HepG2 (cell line): Measurements from ENCODE around the gene TEF. TPM values are rescaled to one million over a fixed set of nuclear protein-coding genes. Genes with fewer than 3 reads are reported as not detected.

Source experiments
- ATF2 ChIP-seq: sonication (generic); formaldehyde crosslinking; IDR thresholded peaks from 2 replicates; pipeline ENCODE4 v1.4.0; 2020; ENCODE audit warnings: missing genetic modification reagents
- DRAP1 ChIP-seq: IDR thresholded peaks from 2 replicates; pipeline ENCODE4 v1.6.1; 2016; ENCODE audit warnings: missing genetic modification reagents, missing compliant biosample characterization
- FOXA1 ChIP-seq, 2 experiments: fragments of 450-650 bp in 1 of 2; sonication (generic) in 1 of 2; formaldehyde crosslinking in 1 of 2; IDR thresholded peaks; 2 replicates each; pipeline versions ENCODE4 v1.4.0 to v1.6.1; 2016 to 2020; ENCODE audit warnings: missing genetic modification reagents in 1 of 2
- HMG20A ChIP-seq: IDR thresholded peaks from 2 replicates; pipeline ENCODE4 v1.6.1; 2016; ENCODE audit warnings: borderline replicate concordance
- MAF1 ChIP-seq: sonication (generic); formaldehyde crosslinking; IDR thresholded peaks from 2 replicates; pipeline ENCODE4 v1.5.0; 2020; ENCODE audit warnings: missing genetic modification reagents, borderline replicate concordance
- MTF1 ChIP-seq: sonication (generic); formaldehyde crosslinking; IDR thresholded peaks from 2 replicates; pipeline ENCODE4 v1.5.0; 2020; ENCODE audit warnings: missing genetic modification reagents
- NCOA2 ChIP-seq: sonication (generic); formaldehyde crosslinking; IDR thresholded peaks from 2 replicates; pipeline ENCODE4 v1.8.0; 2022; ENCODE audit warnings: inconsistent platforms
- NFYB ChIP-seq: sonication (generic); formaldehyde crosslinking; IDR thresholded peaks from 2 replicates; pipeline ENCODE4 v1.4.0; 2020; ENCODE audit warnings: missing genetic modification reagents
- PHB2 ChIP-seq: fragments of 450-650 bp; IDR thresholded peaks from 2 replicates; pipeline ENCODE4 v1.6.1; 2018; ENCODE audit not compliant: partially characterized antibody
- RARA ChIP-seq: IDR thresholded peaks from 2 replicates; pipeline ENCODE4 v1.6.1; 2016; ENCODE audit warnings: missing genetic modification reagents, missing compliant biosample characterization
- SAP130 ChIP-seq: IDR thresholded peaks from 2 replicates; pipeline ENCODE4 v1.6.1; 2016; ENCODE audit warnings: low read depth
- SMAD1 ChIP-seq: sonication (generic); formaldehyde crosslinking; IDR thresholded peaks from 2 replicates; pipeline ENCODE4 v1.4.0; 2020; ENCODE audit warnings: missing genetic modification reagents, low read depth, mild to moderate bottlenecking, borderline replicate concordance
- TARDBP ChIP-seq: sonication (generic); formaldehyde crosslinking; IDR thresholded peaks from 2 replicates; pipeline ENCODE4 v1.8.0; 2022; ENCODE audit warnings: mild to moderate bottlenecking, missing genetic modification reagents
- TERF1 ChIP-seq: sonication (generic); formaldehyde crosslinking; IDR thresholded peaks from 2 replicates; pipeline ENCODE4 v1.8.0; 2022; ENCODE audit warnings: mild to moderate bottlenecking, missing genetic modification reagents, moderate library complexity
- ZBTB33 ChIP-seq: sonication (generic); formaldehyde crosslinking; IDR thresholded peaks from 2 replicates; pipeline ENCODE4 v1.4.0; 2020; ENCODE audit warnings: missing genetic modification reagents
- ZBTB34 ChIP-seq: sonication (generic); formaldehyde crosslinking; IDR thresholded peaks from 2 replicates; pipeline ENCODE4 v1.8.0; 2022; ENCODE audit warnings: mild to moderate bottlenecking, missing genetic modification reagents
- ZFP91 ChIP-seq: sonication (generic); formaldehyde crosslinking; IDR thresholded peaks from 2 replicates; pipeline ENCODE4 v1.9.0; 2022; ENCODE audit warnings: missing genetic modification reagents, mild to moderate bottlenecking, borderline replicate concordance
- ZFY ChIP-seq: sonication (generic); formaldehyde crosslinking; IDR thresholded peaks from 2 replicates; pipeline ENCODE4 v1.4.0; 2020; ENCODE audit warnings: missing genetic modification reagents
- ZNF317 ChIP-seq: sonication (generic); formaldehyde crosslinking; IDR thresholded peaks from 2 replicates; pipeline ENCODE4 v1.5.0; 2020; ENCODE audit warnings: mild to moderate bottlenecking, missing genetic modification reagents
- ZNF329 ChIP-seq: sonication (generic); formaldehyde crosslinking; IDR thresholded peaks from 2 replicates; pipeline ENCODE4 v1.9.0; 2021; ENCODE audit warnings: low read depth, mild to moderate bottlenecking, missing genetic modification reagents
- ZNF337 ChIP-seq: sonication (generic); formaldehyde crosslinking; IDR thresholded peaks from 2 replicates; pipeline ENCODE4 v1.5.1; 2020; ENCODE audit warnings: missing genetic modification reagents, low read depth, mild to moderate bottlenecking, borderline replicate concordance
- ZNF414 ChIP-seq: sonication (generic); formaldehyde crosslinking; IDR thresholded peaks from 2 replicates; pipeline ENCODE4 v1.5.0; 2020; ENCODE audit warnings: missing genetic modification reagents
- polyA plus RNA-seq, 8 experiments: library from polyadenylated mRNA; depleted of rRNA in 3 of 8; stranded (reverse) in 7 of 8; unstranded in 1 of 8; fragments of >200 nt; fragmentation: Illumina TruSeq in 4 of 8; extraction: Trizol in 4 of 8; gene quantifications; 2 replicates each; pipeline versions ENCODE4 v1.2.1 to v1.2.3, GENCODE V29; 2011 to 2016; ENCODE audit warnings: low read depth in 4 of 8, missing spikeins in 1 of 8, mixed read lengths in 1 of 8; ENCODE audit not compliant: insufficient read depth in 1 of 8
- total RNA-seq, 5 experiments: library from RNA; depleted of rRNA; stranded (reverse); fragments of >200 nt; fragmentation: Illumina TruSeq; extraction: Trizol; gene quantifications; 2 replicates each; pipeline ENCODE4 v1.2.3, GENCODE V29; 2016; ENCODE audit warnings: low read depth in 1 of 5

The TEF gene
- total and polyA plus RNA-seq, 2 of the 13 experiments (the other 11 are each of a cell fraction or from before 2014, with no cell fraction given), result 7.6 to 11.2 TPM

GRCh38 chr22:41360126-41360525, 21.6 kb upstream of the TEF start (continued):
- TF ChIP-seq TARDBP (0 out of 2 replicates have a peak, but pooled peaks have one; percentile 25), NCOA2 (CRISPR knock-in tag) (peak; percentile 48; the same call in 1 of the 2 replicates), HMG20A (0 out of 2 replicates have a peak, but pooled peaks have one; percentile 14), MAF1 (CRISPR knock-in tag) (no peak), ZBTB34 (CRISPR knock-in tag) (no peak), MTF1 (CRISPR knock-in tag) (no peak), SAP130 (peak; percentile 64; the same call in 1 of the 2 replicates), ZFY (CRISPR knock-in tag) (peak; percentile 16; the same call in 1 of the 2 replicates), ZNF337 (no peak), DRAP1 (CRISPR knock-in tag) (no peak), ZFP91 (peak; percentile 61; the same call in 1 of the 2 replicates), TERF1 (CRISPR knock-in tag) (no peak), RARA (CRISPR knock-in tag) (peak; percentile 72), PHB2 (no peak), ATF2 (CRISPR knock-in tag) (peak; percentile 65; the same call in 1 of the 2 replicates), FOXA1 (IDR thresholded peaks at IDR 0.05) (no peak), FOXA1 (CRISPR knock-in tag; IDR thresholded peaks at IDR 0.05) (peak; percentile 99), ZBTB33 (CRISPR knock-in tag) (0 out of 2 replicates have a peak, but pooled peaks have one; percentile 14), ZNF414 (peak; percentile 30; the same call in 1 of the 2 replicates), NFYB (CRISPR knock-in tag) (no peak), SMAD1 (CRISPR knock-in tag) (no peak; the same call in 1 of the 2 replicates), ZNF317 (peak; percentile 61; the same call in 1 of the 2 replicates), ZNF329 (CRISPR knock-in tag) (no peak)
